ENCODE measurements around the gene SH3RF3.

Gene SH3RF3

GRCh38 chr2:109377976-109378375, 249.0 kb downstream of the SH3RF3 start:
- no peak for TF ChIP-seq CTCF (IDR thresholded peaks at IDR 0.05)

GRCh38 chr2:109378682-109379081, 249.7 kb downstream of the SH3RF3 start:
- no peak for TF ChIP-seq CTCF (IDR thresholded peaks at IDR 0.05)
- DNase-seq (ENCODE audit: low spot score) = peak; percentile 57

More at GRCh38 chr2:109377976-109378375, 249.0 kb downstream of the SH3RF3 start:
- DNase-seq (ENCODE audit: low spot score) = peak; percentile 47
- Histone ChIP-seq H3K4me3 (no peak overlapping the region), H3K27ac (no peak overlapping the region)

GRCh38 chr2:109379507-109379906, 250.5 kb downstream of the SH3RF3 start:
- Histone ChIP-seq H3K4me3 (no peak overlapping the region), H3K27ac (no peak overlapping the region)
- DNase-seq (ENCODE audit: low spot score) = peak; percentile 49
- no peak for TF ChIP-seq CTCF (IDR thresholded peaks at IDR 0.05)

More at GRCh38 chr2:109378682-109379081, 249.7 kb downstream of the SH3RF3 start:
- no peak overlapping the region for H3K4me3 ChIP-seq
- no peak overlapping the region for H3K27ac ChIP-seq

- peak; percentile 55 for DNase-seq (ENCODE audit: low spot score)
- Histone ChIP-seq H3K4me3 (no peak overlapping the region), H3K27ac (no peak overlapping the region)
- TF ChIP-seq CTCF (IDR thresholded peaks at IDR 0.05) = no peak
Observed at GRCh38 chr2:109380502-109381326, 251.7 kb downstream of the SH3RF3 start.

- peak; percentile 56 for DNase-seq (ENCODE audit: low spot score)
- H3K4me3 ChIP-seq = no peak overlapping the region
- H3K27ac ChIP-seq = no peak overlapping the region
- TF ChIP-seq CTCF (IDR thresholded peaks at IDR 0.05) = no peak
Observed at GRCh38 chr2:109381327-109381820, 252.4 kb downstream of the SH3RF3 start.

- H3K27ac ChIP-seq = peak overlapping the region; percentile 14 to 72
- no peak for TF ChIP-seq CTCF (IDR thresholded peaks at IDR 0.05)
- DNase-seq (ENCODE audit: low spot score) = peak; percentile 40
- no peak overlapping the region for H3K4me3 ChIP-seq
Observed at GRCh38 chr2:109382226-109382895, 253.4 kb downstream of the SH3RF3 start.
